ENCODE data around the gene SAPCD1. TPM values are rescaled to one million over a fixed set of nuclear protein-coding genes. Genes with fewer than 3 reads are reported as not detected.
"Not testable (repeated sequence)": the region's sequence is repeated elsewhere in the genome, so short reads cannot be mapped to it uniquely, and the experiment has no call there.

Gene SAPCD1
- total RNA-seq, 1 donor, result 0.63 TPM

- Histone ChIP-seq H3K4me3 (ENCODE audit: low read length) (no peak overlapping the region), H3K9me3 (ENCODE audit: low read depth, low read length) (no peaks in the 10 kb centered on the region), H3K4me1 (ENCODE audit: insufficient read depth, low read length) (peaks cover 44% of the 10 kb centered on the region), H3K27me3 (ENCODE audit: insufficient read depth, low read length) (no peaks in the 10 kb centered on the region)
These were observed 30.3 kb downstream of the SAPCD1 start for GRCh38 chr6:31792761-31793171.

- peaks cover 52% of the 10 kb centered on the region for H3K4me1 ChIP-seq (ENCODE audit: insufficient read depth, low read length)
- not testable (repeated sequence) for H3K27me3 ChIP-seq (ENCODE audit: insufficient read depth, low read length); H3K4me3 ChIP-seq (ENCODE audit: low read length); H3K9me3 ChIP-seq (ENCODE audit: low read depth, low read length)
These were observed 31.4 kb downstream of the SAPCD1 start for GRCh38 chr6:31793927-31794245.

- Histone ChIP-seq H3K4me1 (ENCODE audit: insufficient read depth, low read length) (peaks cover 52% of the 10 kb centered on the region), H3K4me3 (ENCODE audit: low read length) (peak overlapping the region; percentile 94), H3K27me3 (ENCODE audit: insufficient read depth, low read length) (no peaks in the 10 kb centered on the region), H3K9me3 (ENCODE audit: low read depth, low read length) (no peaks in the 10 kb centered on the region)
These were observed 31.9 kb downstream of the SAPCD1 start for GRCh38 chr6:31794294-31794865.

- no peaks in the 10 kb centered on the region for H3K27me3 ChIP-seq (ENCODE audit: insufficient read depth, low read length)
- peaks cover 51% of the 10 kb centered on the region for H3K4me1 ChIP-seq (ENCODE audit: insufficient read depth, low read length)
- no peaks in the 10 kb centered on the region for H3K9me3 ChIP-seq (ENCODE audit: low read depth, low read length)
- peak overlapping the region; percentile 94 for H3K4me3 ChIP-seq (ENCODE audit: low read length)
These were observed 32.6 kb downstream of the SAPCD1 start for GRCh38 chr6:31794866-31795615.

- H3K4me3 ChIP-seq (ENCODE audit: low read length), result peak within 1 kb of the TSS; percentile 94
- H3K4me1 ChIP-seq (ENCODE audit: insufficient read depth, low read length), result peaks cover 47% of the 10 kb centered on the region
- H3K9me3 ChIP-seq (ENCODE audit: low read depth, low read length), result no peaks in the 10 kb centered on the region
- H3K27me3 ChIP-seq (ENCODE audit: insufficient read depth, low read length), result no peaks in the 10 kb centered on the region
These were observed 33.3 kb downstream of the SAPCD1 start, which contains the start of gene VARS1 for GRCh38 chr6:31795616-31796298. Gene VARS1 (minus strand): TSS chr6:31795752. CDS start chr6:31795217, 535 bp downstream.

- Histone ChIP-seq H3K9me3 (ENCODE audit: low read depth, low read length) (no peaks in the 10 kb centered on the region), H3K27me3 (ENCODE audit: insufficient read depth, low read length) (no peaks in the 10 kb centered on the region), H3K4me1 (ENCODE audit: insufficient read depth, low read length) (peaks cover 43% of the 10 kb centered on the region), H3K4me3 (ENCODE audit: low read length) (no peak overlapping the region)
These were observed 34.5 kb downstream of the SAPCD1 start for GRCh38 chr6:31796993-31797385.

GRCh38 chr6:31797588-31797987, 35.1 kb downstream of the SAPCD1 start:
- peaks cover 43% of the 10 kb centered on the region for H3K4me1 ChIP-seq (ENCODE audit: insufficient read depth, low read length)
- no peaks in the 10 kb centered on the region for H3K9me3 ChIP-seq (ENCODE audit: low read depth, low read length)
- no peak overlapping the region for H3K4me3 ChIP-seq (ENCODE audit: low read length)
- H3K27me3 ChIP-seq (ENCODE audit: insufficient read depth, low read length), result no peaks in the 10 kb centered on the region

GRCh38 chr6:31799781-31800180, 37.3 kb downstream of the SAPCD1 start:
- H3K9me3 ChIP-seq (ENCODE audit: low read depth, low read length), result no peaks in the 10 kb centered on the region
- peaks cover 31% of the 10 kb centered on the region for H3K4me1 ChIP-seq (ENCODE audit: insufficient read depth, low read length)
- no peaks in the 10 kb centered on the region for H3K27me3 ChIP-seq (ENCODE audit: insufficient read depth, low read length)
- no peak overlapping the region for H3K4me3 ChIP-seq (ENCODE audit: low read length)

GRCh38 chr6:31801031-31801927, 38.8 kb downstream of the SAPCD1 start:
- not testable (repeated sequence) for H3K9me3 ChIP-seq (ENCODE audit: low read depth, low read length)
- H3K4me1 ChIP-seq (ENCODE audit: insufficient read depth, low read length), result peaks cover 35% of the 10 kb centered on the region

GRCh38 chr6:31805939-31806469, 43.5 kb downstream of the SAPCD1 start:
- Histone ChIP-seq H3K27me3 (ENCODE audit: insufficient read depth, low read length) (no peaks in the 10 kb centered on the region), H3K4me1 (ENCODE audit: insufficient read depth, low read length) (peaks cover 24% of the 10 kb centered on the region), H3K4me3 (ENCODE audit: low read length) (peak overlapping the region; percentile 79)

More at GRCh38 chr6:31801031-31801927, 38.8 kb downstream of the SAPCD1 start:
- H3K27me3 ChIP-seq (ENCODE audit: insufficient read depth, low read length); H3K4me3 ChIP-seq (ENCODE audit: low read length): not testable (repeated sequence)

GRCh38 chr6:31806470-31807272, 44.2 kb downstream of the SAPCD1 start, which contains the start of gene LSM2:
Gene LSM2 (minus strand): TSS chr6:31806966. CDS start chr6:31806757, 209 bp downstream.
- peaks cover 24% of the 10 kb centered on the region for H3K4me1 ChIP-seq (ENCODE audit: insufficient read depth, low read length)
- H3K4me3 ChIP-seq (ENCODE audit: low read length), result peak within 1 kb of the TSS; percentile 79
- H3K9me3 ChIP-seq (ENCODE audit: low read depth, low read length), result no peaks in the 10 kb centered on the region
- H3K27me3 ChIP-seq (ENCODE audit: insufficient read depth, low read length), result no peaks in the 10 kb centered on the region

More at GRCh38 chr6:31805939-31806469, 43.5 kb downstream of the SAPCD1 start:
- no peaks in the 10 kb centered on the region for H3K9me3 ChIP-seq (ENCODE audit: low read depth, low read length)

- not testable (repeated sequence) for H3K9me3 ChIP-seq (ENCODE audit: low read depth, low read length); H3K4me3 ChIP-seq (ENCODE audit: low read length); H3K27me3 ChIP-seq (ENCODE audit: insufficient read depth, low read length)
- H3K4me1 ChIP-seq (ENCODE audit: insufficient read depth, low read length), result peaks cover 41% of the 10 kb centered on the region
These were observed 46.1 kb downstream of the SAPCD1 start for GRCh38 chr6:31808599-31808998.

GRCh38 chr6:31811645-31812044, 49.2 kb downstream of the SAPCD1 start:
- no peaks in the 10 kb centered on the region for H3K9me3 ChIP-seq (ENCODE audit: low read depth, low read length)
- peaks cover 31% of the 10 kb centered on the region for H3K4me1 ChIP-seq (ENCODE audit: insufficient read depth, low read length)
- H3K27me3 ChIP-seq (ENCODE audit: insufficient read depth, low read length), result no peaks in the 10 kb centered on the region
- H3K4me3 ChIP-seq (ENCODE audit: low read length), result no peak overlapping the region

GRCh38 chr6:31813465-31813849, 51.0 kb downstream of the SAPCD1 start:
- Histone ChIP-seq H3K4me3 (ENCODE audit: low read length) (no peak overlapping the region), H3K27me3 (ENCODE audit: insufficient read depth, low read length) (no peaks in the 10 kb centered on the region)

More at GRCh38 chr6:31813465-31813849, 51.0 kb downstream of the SAPCD1 start:
- H3K9me3 ChIP-seq (ENCODE audit: low read depth, low read length), result no peaks in the 10 kb centered on the region
- H3K4me1 ChIP-seq (ENCODE audit: insufficient read depth, low read length), result peaks cover 31% of the 10 kb centered on the region
